Upper lobe of left lung (tissue), 6 donors: ENCODE data around the gene NOTCH1. TPM values are rescaled to one million over a fixed set of nuclear protein-coding genes. Genes with fewer than 3 reads are reported as not detected.

ENCODE experiments used
- ATAC-seq, 2 donors: fragments of 200-7000 bp; cut with Tn5 transposase; one replicate each; pipeline ENCODE4 v1.9.1; 2022; ENCODE audit warnings: mild to moderate bottlenecking in 2 of 2, moderate library complexity in 2 of 2; ENCODE audit not compliant: low FRiP score in 2 of 2
- DNase-seq, 2 donors: peaks; one replicate each; pipeline ENCODE4 v3.0.0-alpha.2; 2019 to 2020
- H3K27ac ChIP-seq, 4 donors: fragments of 200-600 bp; sonication (generic); one replicate each; pipeline ENCODE4 v1.5.1; 2016 to 2019
- H3K27me3 ChIP-seq, 4 donors: fragments of 200-600 bp; sonication (generic); one replicate each; pipeline ENCODE4 v1.5.1; 2017 to 2019
- H3K36me3 ChIP-seq, 4 donors: fragments of 200-600 bp; sonication (generic); one replicate each; pipeline ENCODE4 v1.5.1; 2016 to 2019
- H3K4me1 ChIP-seq, 4 donors: fragments of 200-600 bp; sonication (generic); one replicate each; pipeline ENCODE4 v1.5.1; 2018 to 2019
- H3K4me3 ChIP-seq, 4 donors: fragments of 200-600 bp; sonication (generic); one replicate each; pipeline ENCODE4 v1.5.1; 2017 to 2019; ENCODE audit warnings: mild to moderate bottlenecking in 2 of 4, moderate library complexity in 1 of 4
- H3K9me3 ChIP-seq, 4 donors: fragments of 200-600 bp; sonication (generic); one replicate each; pipeline ENCODE4 v1.5.1; 2018 to 2019
- EP300 ChIP-seq, 4 donors: sonication (generic); formaldehyde crosslinking; IDR thresholded peaks; one replicate each; pipeline ENCODE4 v1.5.1; 2017; ENCODE audit warnings: antibody characterized with exemption in 4 of 4, control low read depth in 2 of 4
- POLR2A ChIP-seq, 4 donors: fragments of 450-650 bp; IDR thresholded peaks; one replicate each; pipeline ENCODE4 v1.5.1; 2016 to 2017; ENCODE audit warnings: antibody characterized with exemption in 4 of 4, mild to moderate bottlenecking in 2 of 4
- POLR2AphosphoS5 ChIP-seq, 2 donors: sonication (generic); formaldehyde crosslinking; IDR thresholded peaks; one replicate each; pipeline ENCODE4 v1.5.1; 2017; ENCODE audit warnings: antibody characterized with exemption in 2 of 2
- WGBS, 2 donors: methylation state at CpG; one replicate each; pipeline ENCODE4 v1.1.5; 2017 to 2018; 5-methylcytosine and 5-hydroxymethylcytosine counted together
- total RNA-seq, 6 donors: library from RNA; depleted of rRNA in 4 of 6; stranded (reverse); fragments of >200 nt in 4 of 6; gene quantifications; one replicate each; pipeline versions ENCODE4 v1.1.0 to v1.2.1, GENCODE V29; 2016 to 2021
- TF ChIP-seq, protein P1 (sequence below), 6 experiments: fragments of 450-650 bp in 4 of 6; fragments of 200-600 bp in 2 of 6; sonication (generic) in 2 of 6; IDR thresholded peaks; one replicate each; pipeline ENCODE4 v1.5.1; 2016 to 2019; ENCODE audit warnings: antibody characterized with exemption in 6 of 6
- donor health status: DM: no; HTN: no; CAD: no; lungs with moderate emphysema.
- donor health status: DM: no; HTN: yes; CAD: no; lungs with severe emphysema.

The NOTCH1 gene
- total RNA-seq, 6 donors from 2014 or later: 49.6 to 175 (median 110) TPM

DNA sequence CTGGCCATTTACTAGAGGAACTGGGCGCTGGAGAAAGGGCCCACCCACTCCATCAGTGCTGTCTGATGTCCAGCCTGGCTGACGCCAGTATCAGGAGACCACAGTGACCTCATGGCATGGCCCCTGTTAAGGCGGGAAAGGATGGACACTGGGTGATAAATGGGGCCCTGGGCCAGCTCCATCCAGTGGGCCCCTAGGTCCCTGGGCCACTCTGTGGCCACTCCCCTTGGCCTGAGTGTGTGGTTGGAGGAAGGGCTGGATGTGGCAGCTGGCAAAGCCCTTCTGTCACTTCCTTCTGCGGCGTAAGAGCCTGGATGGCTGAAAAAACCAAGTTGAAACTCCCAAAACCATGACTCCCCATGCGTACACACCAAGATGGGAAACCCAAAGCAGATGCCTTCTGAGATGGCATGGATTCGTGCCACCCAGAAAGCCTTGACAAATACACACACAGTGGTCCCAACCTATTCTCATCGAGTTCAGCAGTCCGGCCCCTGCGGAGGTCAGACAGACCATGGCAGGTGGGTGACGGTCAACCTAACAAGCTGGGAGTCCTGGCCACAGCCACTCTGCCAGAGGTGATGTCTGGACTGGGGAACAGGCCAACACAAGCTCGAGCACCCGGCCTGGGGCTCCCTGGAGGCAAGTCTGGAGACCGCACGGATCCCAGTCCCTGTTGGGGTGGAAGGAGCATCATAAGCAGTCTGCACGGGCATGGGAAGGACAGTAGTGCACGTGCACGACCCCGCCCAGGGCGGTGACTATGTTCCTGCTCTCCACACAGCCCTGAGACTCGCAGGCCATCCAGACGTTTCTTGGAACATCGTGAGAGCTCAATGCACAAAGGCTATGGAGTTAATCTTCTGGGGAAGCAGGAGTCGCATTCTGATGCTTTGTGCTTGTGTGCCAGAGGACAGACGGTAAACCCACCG is 45.2 kb upstream of the NOTCH1 start:
- TF ChIP-seq POLR2A (IDR thresholded peaks at IDR 0.05) (no peak), POLR2AphosphoS5 (IDR thresholded peaks at IDR 0.05) (no peak), EP300 (IDR thresholded peaks at IDR 0.05) (no peak)
- TF ChIP-seq, protein P1, sequence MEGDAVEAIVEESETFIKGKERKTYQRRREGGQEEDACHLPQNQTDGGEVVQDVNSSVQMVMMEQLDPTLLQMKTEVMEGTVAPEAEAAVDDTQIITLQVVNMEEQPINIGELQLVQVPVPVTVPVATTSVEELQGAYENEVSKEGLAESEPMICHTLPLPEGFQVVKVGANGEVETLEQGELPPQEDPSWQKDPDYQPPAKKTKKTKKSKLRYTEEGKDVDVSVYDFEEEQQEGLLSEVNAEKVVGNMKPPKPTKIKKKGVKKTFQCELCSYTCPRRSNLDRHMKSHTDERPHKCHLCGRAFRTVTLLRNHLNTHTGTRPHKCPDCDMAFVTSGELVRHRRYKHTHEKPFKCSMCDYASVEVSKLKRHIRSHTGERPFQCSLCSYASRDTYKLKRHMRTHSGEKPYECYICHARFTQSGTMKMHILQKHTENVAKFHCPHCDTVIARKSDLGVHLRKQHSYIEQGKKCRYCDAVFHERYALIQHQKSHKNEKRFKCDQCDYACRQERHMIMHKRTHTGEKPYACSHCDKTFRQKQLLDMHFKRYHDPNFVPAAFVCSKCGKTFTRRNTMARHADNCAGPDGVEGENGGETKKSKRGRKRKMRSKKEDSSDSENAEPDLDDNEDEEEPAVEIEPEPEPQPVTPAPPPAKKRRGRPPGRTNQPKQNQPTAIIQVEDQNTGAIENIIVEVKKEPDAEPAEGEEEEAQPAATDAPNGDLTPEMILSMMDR (IDR thresholded peaks at IDR 0.05): no peak
- Histone ChIP-seq H3K4me3 (no peak overlapping the region), H3K27ac (peak overlapping the region in 3 of 4 donors; percentile 12 to 52 (median 21)), H3K9me3 (no peaks in the 10 kb centered on the region), H3K27me3 (no peaks in the 10 kb centered on the region), H3K36me3 (no peaks in the 10 kb centered on the region), H3K4me1 (peaks cover 42 to 53% (median 45%) of the 10 kb centered on the region in 4 donors)
- peak in 1 of 2 donors; percentile 64 for DNase-seq
- peak; percentile 15 to 16 for ATAC-seq
- 80 to 87% methylated on average over 6 to 26 of the region's 26 CpGs for WGBS, 2 donors

DNA sequence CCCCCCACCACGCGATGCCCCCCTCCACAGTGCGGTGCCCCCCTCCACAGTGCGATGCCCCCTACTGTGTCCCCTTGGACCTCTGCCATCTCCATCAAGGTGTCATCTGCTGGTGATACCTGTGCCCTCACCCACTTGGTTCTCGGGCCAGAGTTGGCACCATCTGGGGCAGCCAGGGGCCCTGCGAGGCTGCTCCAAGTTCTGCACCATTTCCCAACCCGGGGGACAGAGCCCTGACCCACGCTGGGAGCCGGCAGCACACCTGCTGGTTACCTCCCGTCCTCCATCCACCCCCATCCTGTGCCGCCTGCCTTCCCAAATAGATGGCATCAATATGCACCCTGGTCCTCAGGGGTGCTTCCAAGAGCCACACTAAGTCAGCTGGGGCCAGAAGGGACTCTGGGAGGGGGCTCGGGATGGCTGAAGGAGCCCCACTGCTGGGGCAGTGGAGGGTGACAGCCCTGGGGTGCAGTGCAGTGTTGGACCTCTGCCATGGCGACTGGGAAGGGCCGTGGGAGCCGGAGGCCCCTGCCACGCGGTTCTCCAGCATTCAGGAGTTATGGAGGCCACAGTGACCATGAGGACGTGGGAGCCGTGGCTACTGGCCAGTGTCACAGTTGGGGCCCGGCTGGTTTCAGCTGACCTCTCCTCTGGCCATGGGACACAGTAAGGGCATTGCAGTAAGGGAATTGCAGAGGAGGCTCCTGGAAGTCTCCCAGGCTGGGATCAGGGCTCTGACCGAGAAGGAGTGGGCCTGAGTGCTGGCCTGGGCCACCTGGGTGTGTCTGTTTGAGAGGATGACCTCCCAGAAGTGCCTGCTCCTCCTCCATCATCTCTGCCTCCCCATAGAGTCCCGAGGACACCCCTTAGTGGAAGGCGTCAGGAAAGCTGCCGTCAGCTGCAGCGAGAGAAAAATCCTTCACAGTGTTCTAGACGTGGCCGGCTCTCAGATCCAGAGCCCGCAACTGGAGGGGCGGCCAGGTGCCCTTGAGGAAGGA is 44.2 kb upstream of the NOTCH1 start:
- no peaks in the 10 kb centered on the region for H3K36me3 ChIP-seq
- H3K4me3 ChIP-seq: no peak overlapping the region
- peak in 1 of 2 donors; percentile 77 for DNase-seq
- H3K9me3 ChIP-seq: no peaks in the 10 kb centered on the region
- H3K4me1 ChIP-seq: peaks cover 48 to 62% (median 49%) of the 10 kb centered on the region in 4 donors
- peak overlapping the region; percentile 12 to 53 (median 50) for H3K27ac ChIP-seq
- TF ChIP-seq POLR2AphosphoS5 (IDR thresholded peaks at IDR 0.05) (no peak), EP300 (IDR thresholded peaks at IDR 0.05) (no peak), POLR2A (IDR thresholded peaks at IDR 0.05) (no peak)
- TF ChIP-seq, protein P1 (IDR thresholded peaks at IDR 0.05): no peak
- H3K27me3 ChIP-seq: no peaks in the 10 kb centered on the region
- WGBS, 2 donors: 77 to 80% methylated on average over 16 to 27 of the region's 29 CpGs
- ATAC-seq: no peak

DNA sequence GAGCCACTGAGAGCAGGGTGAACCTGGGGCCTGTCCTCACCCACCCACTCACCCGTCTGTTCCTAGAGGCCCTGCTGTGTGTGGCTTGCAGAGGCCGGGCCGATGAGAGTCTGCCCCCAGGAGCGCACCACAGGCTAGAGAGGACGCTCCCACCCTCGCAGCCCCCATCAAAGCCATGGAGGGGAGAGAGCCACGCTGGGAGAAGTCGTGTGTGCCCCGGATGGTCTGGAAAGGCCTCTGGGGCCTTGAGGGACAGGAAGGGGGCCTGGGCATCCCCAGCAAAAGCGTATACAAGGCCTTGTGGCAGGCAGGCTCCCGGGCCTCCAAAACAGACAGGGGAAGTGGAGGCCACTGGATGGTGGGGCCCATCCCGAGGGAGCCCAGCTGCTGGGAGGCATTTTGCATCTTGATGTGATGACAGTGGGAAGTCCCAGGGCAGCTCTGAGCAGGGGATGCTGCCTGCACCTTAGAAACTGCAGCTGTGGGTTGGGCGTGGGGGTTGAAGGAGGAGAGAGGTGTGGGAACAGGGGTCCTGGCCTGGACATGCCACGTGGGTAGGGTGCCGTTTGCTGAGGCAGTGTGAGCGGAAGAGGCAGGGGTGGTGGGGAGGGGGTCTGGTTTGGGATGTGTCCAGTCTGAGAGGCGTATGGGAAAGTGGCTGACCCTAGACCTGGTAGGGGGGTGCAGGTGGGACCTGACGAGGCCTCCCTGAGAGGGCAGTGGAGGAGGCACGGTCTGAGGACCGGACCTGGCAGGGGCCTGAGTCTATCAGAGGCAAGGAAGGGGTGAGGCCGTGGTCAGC is 43.0 kb upstream of the NOTCH1 start:
- ATAC-seq: no peak
- WGBS, 2 donors: 61 to 83% methylated on average over 10 to 21 of the region's 21 CpGs
- no peaks in the 10 kb centered on the region for H3K9me3 ChIP-seq
- H3K4me3 ChIP-seq: no peak overlapping the region
- H3K36me3 ChIP-seq: no peaks in the 10 kb centered on the region
- DNase-seq: peak in 1 of 2 donors; percentile 48
- TF ChIP-seq, protein P1 (IDR thresholded peaks at IDR 0.05): no peak
- TF ChIP-seq POLR2AphosphoS5 (IDR thresholded peaks at IDR 0.05) (no peak), EP300 (IDR thresholded peaks at IDR 0.05) (no peak), POLR2A (IDR thresholded peaks at IDR 0.05) (no peak)
- no peaks in the 10 kb centered on the region for H3K27me3 ChIP-seq
- H3K4me1 ChIP-seq: peaks cover 51 to 73% (median 53%) of the 10 kb centered on the region in 4 donors
- H3K27ac ChIP-seq: peak overlapping the region in 3 of 4 donors; percentile 16 to 54 (median 51)
